Measurements from ENCODE around the gene RBP3.

Gene RBP3

GRCh38 chr10:47346581-47347302 lies 1.4 kb upstream of the RBP3 start:
- Histone ChIP-seq H3K4ac (ENCODE audit: low read length) (no peak overlapping the region), H2BK15ac (ENCODE audit: low read length) (no peak overlapping the region), H3K9me3 (replicated peaks in 1 of 2; ENCODE audit: control insufficient read depth in 2 of 2, insufficient read depth in 1 of 2, low read depth in 1 of 2, low read length in 2 of 2) (peaks cover 0 to 1% of the 10 kb centered on the region in 2 donors), H4K8ac (ENCODE audit: low read depth, low read length) (no peak overlapping the region), H3K4me2 (ENCODE audit: insufficient read depth, low read length, poor library complexity, severe bottlenecking) (no peak overlapping the region), H2BK120ac (ENCODE audit: low read depth, low read length) (no peak overlapping the region), H2AFZ (ENCODE audit: low read length) (no peak overlapping the region), H3K36me3 (replicated peaks in 1 of 2; ENCODE audit: control insufficient read depth in 2 of 2, insufficient read depth in 2 of 2, low read length in 2 of 2) (no peaks in the 10 kb centered on the region), H3K18ac (ENCODE audit: low read length) (no peak overlapping the region), H3K4me1 (ENCODE audit: control insufficient read depth in 2 of 2, insufficient read depth in 1 of 2, low read depth in 1 of 2, low read length in 2 of 2) (no peaks in the 10 kb centered on the region), H4K91ac (ENCODE audit: low read depth, low read length, poor library complexity) (no peak overlapping the region), H3K27ac (replicated peaks; ENCODE audit: low read length) (no peak overlapping the region), H2BK12ac (ENCODE audit: low read length) (no peak overlapping the region), H3K9ac (ENCODE audit: low read depth, low read length, poor library complexity) (no peak overlapping the region), H2BK5ac (ENCODE audit: low read length) (no peak overlapping the region), H3K4me3 (ENCODE audit: low read length in 2 of 2) (no peak overlapping the region), H3K23ac (ENCODE audit: low read depth, low read length, poor library complexity) (no peak overlapping the region), H3K79me1 (ENCODE audit: low read depth, low read length) (no peaks in the 10 kb centered on the region), H3K27me3 (ENCODE audit: control insufficient read depth in 3 of 3, insufficient read depth in 3 of 3, low read depth in 1 of 3, low read length in 3 of 3) (peaks cover 0 to 3% (median 0%) of the 10 kb centered on the region in 3 experiments), H2AK5ac (ENCODE audit: low read depth, low read length) (no peak overlapping the region), H3K14ac (ENCODE audit: low read length) (no peak overlapping the region)
- no CpG with 5 or more reads among the region's 13 CpGs for WGBS, 2 donors (ENCODE audit: extremely low coverage in 2 of 2, insufficient read length in 2 of 2, insufficient replicate concordance in 1 of 2)
- no peak for DNase-seq (ENCODE audit: low spot score)

- Histone ChIP-seq H4K8ac (ENCODE audit: low read depth, low read length) (no peak overlapping the region), H3K4me2 (ENCODE audit: insufficient read depth, low read length, poor library complexity, severe bottlenecking) (no peak overlapping the region), H3K4ac (ENCODE audit: low read length) (no peak overlapping the region), H3K4me1 (ENCODE audit: control insufficient read depth in 2 of 2, insufficient read depth in 1 of 2, low read depth in 1 of 2, low read length in 2 of 2) (no peaks in the 10 kb centered on the region), H2BK5ac (ENCODE audit: low read length) (no peak overlapping the region), H3K18ac (ENCODE audit: low read length) (no peak overlapping the region), H3K14ac (ENCODE audit: low read length) (no peak overlapping the region), H2BK15ac (ENCODE audit: low read length) (no peak overlapping the region), H3K9ac (ENCODE audit: low read depth, low read length, poor library complexity) (no peak overlapping the region), H3K4me3 (ENCODE audit: low read length in 2 of 2) (no peak overlapping the region), H2BK12ac (ENCODE audit: low read length) (no peak overlapping the region), H2AFZ (ENCODE audit: low read length) (no peak overlapping the region), H3K23ac (ENCODE audit: low read depth, low read length, poor library complexity) (no peak overlapping the region), H2AK5ac (ENCODE audit: low read depth, low read length) (no peak overlapping the region), H2BK120ac (ENCODE audit: low read depth, low read length) (no peak overlapping the region), H3K27ac (replicated peaks; ENCODE audit: low read length) (no peak overlapping the region), H4K91ac (ENCODE audit: low read depth, low read length, poor library complexity) (no peak overlapping the region), H3K36me3 (replicated peaks in 1 of 2; ENCODE audit: control insufficient read depth in 2 of 2, insufficient read depth in 2 of 2, low read length in 2 of 2) (no peaks in the 10 kb centered on the region), H3K27me3 (ENCODE audit: control insufficient read depth in 3 of 3, insufficient read depth in 3 of 3, low read depth in 1 of 3, low read length in 3 of 3) (peaks cover 0 to 3% (median 0%) of the 10 kb centered on the region in 3 experiments), H3K9me3 (replicated peaks in 1 of 2; ENCODE audit: control insufficient read depth in 2 of 2, insufficient read depth in 1 of 2, low read depth in 1 of 2, low read length in 2 of 2) (peaks cover 0 to 1% of the 10 kb centered on the region in 2 donors), H3K79me1 (ENCODE audit: low read depth, low read length) (no peaks in the 10 kb centered on the region)
- no peak for DNase-seq (ENCODE audit: low spot score)
- WGBS, 2 donors (ENCODE audit: extremely low coverage in 2 of 2, insufficient read length in 2 of 2, insufficient replicate concordance in 1 of 2): no CpG with 5 or more reads among the region's 4 CpGs
These were observed 874 bp upstream of the RBP3 start for GRCh38 chr10:47347303-47347675.

- no peak overlapping the region for H3K4me2 ChIP-seq (ENCODE audit: insufficient read depth, low read length, poor library complexity, severe bottlenecking)
- H3K4me1 ChIP-seq (ENCODE audit: control insufficient read depth in 2 of 2, insufficient read depth in 1 of 2, low read depth in 1 of 2, low read length in 2 of 2): no peaks in the 10 kb centered on the region
- WGBS, 2 donors (ENCODE audit: extremely low coverage in 2 of 2, insufficient read length in 2 of 2, insufficient replicate concordance in 1 of 2): no CpG with 5 or more reads among the region's 36 CpGs
- no peak overlapping the region for H3K27ac ChIP-seq (replicated peaks; ENCODE audit: low read length)
- H3K23ac ChIP-seq (ENCODE audit: low read depth, low read length, poor library complexity): no peak overlapping the region
- H3K36me3 ChIP-seq (replicated peaks in 1 of 2; ENCODE audit: control insufficient read depth in 2 of 2, insufficient read depth in 2 of 2, low read length in 2 of 2): no peaks in the 10 kb centered on the region
- H3K18ac ChIP-seq (ENCODE audit: low read length): peak overlapping the region; percentile 36
- H3K79me1 ChIP-seq (ENCODE audit: low read depth, low read length): no peaks in the 10 kb centered on the region
- H2BK12ac ChIP-seq (ENCODE audit: low read length): no peak overlapping the region
- H4K8ac ChIP-seq (ENCODE audit: low read depth, low read length): peak overlapping the region; percentile 6
- no peak for DNase-seq (ENCODE audit: low spot score)
- no peak overlapping the region for H2BK120ac ChIP-seq (ENCODE audit: low read depth, low read length)
- no peak overlapping the region for H2BK15ac ChIP-seq (ENCODE audit: low read length)
- H4K91ac ChIP-seq (ENCODE audit: low read depth, low read length, poor library complexity): no peak overlapping the region
- no peak overlapping the region for H2AK5ac ChIP-seq (ENCODE audit: low read depth, low read length)
- H3K9ac ChIP-seq (ENCODE audit: low read depth, low read length, poor library complexity): peak overlapping the region; percentile 63
- no peak overlapping the region for H2BK5ac ChIP-seq (ENCODE audit: low read length)
- H3K9me3 ChIP-seq (replicated peaks in 1 of 2; ENCODE audit: control insufficient read depth in 2 of 2, insufficient read depth in 1 of 2, low read depth in 1 of 2, low read length in 2 of 2): peaks cover 0 to 1% of the 10 kb centered on the region in 2 donors
- H3K14ac ChIP-seq (ENCODE audit: low read length): no peak overlapping the region
- H3K4me3 ChIP-seq (ENCODE audit: low read length in 2 of 2): no peak overlapping the region
- H3K27me3 ChIP-seq (ENCODE audit: control insufficient read depth in 3 of 3, insufficient read depth in 3 of 3, low read depth in 1 of 3, low read length in 3 of 3): peaks cover 0 to 8% (median 0%) of the 10 kb centered on the region in 3 experiments
- H3K4ac ChIP-seq (ENCODE audit: low read length): no peak overlapping the region
- H2AFZ ChIP-seq (ENCODE audit: low read length): no peak overlapping the region
These were observed 703 bp downstream of the RBP3 start for GRCh38 chr10:47348661-47349470.

GRCh38 chr10:47349516-47349915 lies 1.4 kb downstream of the RBP3 start:
- peak overlapping the region; percentile 75 for H3K23ac ChIP-seq (ENCODE audit: low read depth, low read length, poor library complexity)
- no peak overlapping the region for H4K91ac ChIP-seq (ENCODE audit: low read depth, low read length, poor library complexity)
- H3K9ac ChIP-seq (ENCODE audit: low read depth, low read length, poor library complexity): peak overlapping the region; percentile 13
- H2AK5ac ChIP-seq (ENCODE audit: low read depth, low read length): no peak overlapping the region
- no peak overlapping the region for H3K4ac ChIP-seq (ENCODE audit: low read length)
- H3K27ac ChIP-seq (replicated peaks; ENCODE audit: low read length): no peak overlapping the region
- H2BK15ac ChIP-seq (ENCODE audit: low read length): no peak overlapping the region
- peak overlapping the region; percentile 3 for H3K18ac ChIP-seq (ENCODE audit: low read length)
- H3K9me3 ChIP-seq (replicated peaks in 1 of 2; ENCODE audit: control insufficient read depth in 2 of 2, insufficient read depth in 1 of 2, low read depth in 1 of 2, low read length in 2 of 2): peaks cover 0 to 1% of the 10 kb centered on the region in 2 donors
- no peaks in the 10 kb centered on the region for H3K79me1 ChIP-seq (ENCODE audit: low read depth, low read length)
- peak overlapping the region; percentile 27 for H2BK120ac ChIP-seq (ENCODE audit: low read depth, low read length)
- H3K4me1 ChIP-seq (ENCODE audit: control insufficient read depth in 2 of 2, insufficient read depth in 1 of 2, low read depth in 1 of 2, low read length in 2 of 2): no peaks in the 10 kb centered on the region
- H4K8ac ChIP-seq (ENCODE audit: low read depth, low read length): no peak overlapping the region
- no peak overlapping the region for H2BK12ac ChIP-seq (ENCODE audit: low read length)
- WGBS, 2 donors (ENCODE audit: extremely low coverage in 2 of 2, insufficient read length in 2 of 2, insufficient replicate concordance in 1 of 2): no CpG with 5 or more reads among the region's 22 CpGs
- H3K4me2 ChIP-seq (ENCODE audit: insufficient read depth, low read length, poor library complexity, severe bottlenecking): no peak overlapping the region
- no peak for DNase-seq (ENCODE audit: low spot score)
- no peak overlapping the region for H3K4me3 ChIP-seq (ENCODE audit: low read length in 2 of 2)
- H3K36me3 ChIP-seq (replicated peaks in 1 of 2; ENCODE audit: control insufficient read depth in 2 of 2, insufficient read depth in 2 of 2, low read length in 2 of 2): no peaks in the 10 kb centered on the region
- H3K27me3 ChIP-seq (ENCODE audit: control insufficient read depth in 3 of 3, insufficient read depth in 3 of 3, low read depth in 1 of 3, low read length in 3 of 3): peaks cover 0 to 7% (median 0%) of the 10 kb centered on the region in 3 experiments
- peak overlapping the region; percentile 35 for H2BK5ac ChIP-seq (ENCODE audit: low read length)
- peak overlapping the region; percentile 97 for H3K14ac ChIP-seq (ENCODE audit: low read length)
- H2AFZ ChIP-seq (ENCODE audit: low read length): no peak overlapping the region
